HFFc6 (cell line): ENCODE data around the gene MARK4. TPM values are rescaled to one million over a fixed set of nuclear protein-coding genes. Genes with fewer than 3 reads are reported as not detected.

Experiments used
- DNase-seq: peaks from one replicate; pipeline ENCODE4 v3.0.0-alpha.2; 2018
- H3K27ac Mint-ChIP-seq: 2 replicates; pipeline ENCODE4 v1.8.0; 2020; ENCODE audit warnings: mild to moderate bottlenecking, mixed read lengths
- H3K27me3 Mint-ChIP-seq: 2 replicates; pipeline ENCODE4 v1.8.0; 2021; ENCODE audit warnings: mild to moderate bottlenecking, moderate library complexity, mixed read lengths; ENCODE audit not compliant: insufficient read depth
- H3K36me3 Mint-ChIP-seq: 2 replicates; pipeline ENCODE4 v1.8.0; 2021; ENCODE audit warnings: low read depth, mixed read lengths
- H3K4me1 Mint-ChIP-seq: 2 replicates; pipeline ENCODE4 v1.8.0; 2020; ENCODE audit warnings: low read depth, mixed read lengths
- H3K4me3 Mint-ChIP-seq: 2 replicates; pipeline ENCODE4 v1.8.0; 2020; ENCODE audit warnings: mild to moderate bottlenecking, moderate library complexity, mixed read lengths
- H3K9me3 Mint-ChIP-seq: 2 replicates; pipeline ENCODE4 v1.8.0; 2020; ENCODE audit warnings: mild to moderate bottlenecking, mixed read lengths
- CTCF ChIP-seq: fragments of 200-600 bp; sonication (generic); IDR thresholded peaks from 2 replicates; pipeline ENCODE4 v1.5.0; 2021; ENCODE audit warnings: antibody characterized with exemption, mild to moderate bottlenecking
- total RNA-seq, 6 experiments: library from RNA; stranded (reverse); fragmentation: NEBNext Ultra II Directional; extraction: Animal tissue kit (Norgen Biotek cat#: 25700); gene quantifications; 2 replicates in 1 of 6; 3 replicates in 5 of 6; pipeline ENCODE4 v1.2.3, GENCODE V29; 2021

Gene MARK4
- total RNA-seq, 6 experiments from 2014 or later, result 38.9 to 46.0 (median 44.2) TPM

GRCh38 chr19:45256836-45257235, 5.8 kb downstream of the MARK4 start:
- H3K27me3 Mint-ChIP-seq, result no peaks in the 10 kb centered on the region; the same call in none of the 2 replicates
- no peak overlapping the region for H3K27ac Mint-ChIP-seq
- H3K4me1 Mint-ChIP-seq, result peaks cover 23% of the 10 kb centered on the region
- H3K9me3 Mint-ChIP-seq, result no peaks in the 10 kb centered on the region
- no peaks in the 10 kb centered on the region; the same call in 1 of the 2 replicates for H3K36me3 Mint-ChIP-seq
- H3K4me3 Mint-ChIP-seq, result no peak overlapping the region
- TF ChIP-seq CTCF, result no peak
- DNase-seq, result no peak

GRCh38 chr19:45258862-45259261, 7.8 kb downstream of the MARK4 start:
- DNase-seq, result no peak

GRCh38 chr19:45262570-45262969, 11.5 kb downstream of the MARK4 start:
- H3K27ac Mint-ChIP-seq, result no peak overlapping the region
- no peaks in the 10 kb centered on the region for H3K9me3 Mint-ChIP-seq
- DNase-seq, result no peak
- no peaks in the 10 kb centered on the region for H3K4me1 Mint-ChIP-seq
- peaks cover 14% of the 10 kb centered on the region for H3K36me3 Mint-ChIP-seq
- no peaks in the 10 kb centered on the region; the same call in 1 of the 2 replicates for H3K27me3 Mint-ChIP-seq
- TF ChIP-seq CTCF, result no peak
- no peak overlapping the region for H3K4me3 Mint-ChIP-seq

More at GRCh38 chr19:45258862-45259261, 7.8 kb downstream of the MARK4 start:
- Mint-ChIP-seq H3K27ac (no peak overlapping the region), H3K27me3 (no peaks in the 10 kb centered on the region; the same call in 1 of the 2 replicates), H3K36me3 (peaks cover 3% of the 10 kb centered on the region), H3K4me3 (no peak overlapping the region), H3K9me3 (no peaks in the 10 kb centered on the region), H3K4me1 (peaks cover 6% of the 10 kb centered on the region)
- TF ChIP-seq CTCF, result no peak

GRCh38 chr19:45263013-45263412, 11.9 kb downstream of the MARK4 start:
- TF ChIP-seq CTCF, result no peak
- Mint-ChIP-seq H3K27me3 (no peaks in the 10 kb centered on the region; the same call in 1 of the 2 replicates), H3K27ac (no peak overlapping the region), H3K9me3 (no peaks in the 10 kb centered on the region), H3K4me1 (no peaks in the 10 kb centered on the region), H3K4me3 (no peak overlapping the region), H3K36me3 (peaks cover 14% of the 10 kb centered on the region)
- no peak for DNase-seq

GRCh38 chr19:45264781-45265317, 13.8 kb downstream of the MARK4 start:
- no peaks in the 10 kb centered on the region for H3K9me3 Mint-ChIP-seq
- peaks cover 14% of the 10 kb centered on the region for H3K36me3 Mint-ChIP-seq
- H3K4me1 Mint-ChIP-seq, result no peaks in the 10 kb centered on the region
- TF ChIP-seq CTCF, result no peak
- no peak overlapping the region for H3K27ac Mint-ChIP-seq
- H3K4me3 Mint-ChIP-seq, result no peak overlapping the region
- no peak for DNase-seq
- peaks cover 1% of the 10 kb centered on the region; the same call in 1 of the 2 replicates for H3K27me3 Mint-ChIP-seq
